Head of caudate nucleus (tissue), 42 donors: ENCODE data around the gene NTRK3.
A peak's percentile ranks its signal among the peaks of the same experiment; 100 is the strongest.

Experiments
- DNase-seq, 42 donors: peaks; one replicate each; pipeline versions ENCODE4 v3.0.0 to v3.0.0-alpha.2; 2020 to 2021; ENCODE audit warnings: mixed read lengths in 7 of 42
- intact Hi-C: fragments of 100-400 bp; cut with DNase I; formaldehyde crosslinking; loops from one replicate; pipeline ENCODE4 v1.15.0; 2022

Gene NTRK3

DNA sequence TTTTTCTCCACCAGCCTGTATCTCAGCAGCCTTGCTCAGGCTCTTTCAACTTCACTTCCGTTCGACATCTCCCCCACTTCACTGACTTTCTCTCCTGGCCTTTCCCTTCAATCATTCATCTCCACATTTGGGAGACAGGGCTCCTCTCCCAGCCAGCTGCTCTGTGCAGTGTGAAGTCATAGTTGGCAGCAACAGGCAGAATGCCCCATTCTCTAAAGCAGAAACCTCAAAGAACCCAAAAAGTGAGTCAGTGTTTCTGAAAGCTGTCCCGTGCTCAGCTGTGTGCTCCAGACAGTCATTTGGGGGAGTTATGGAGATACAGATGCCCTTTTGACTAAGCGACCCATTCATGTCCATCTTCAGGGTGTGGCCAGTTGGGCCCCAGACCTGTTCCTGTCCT, 54.3 kb downstream of the NTRK3 start:
- intact Hi-C loops = no loop called here
- DNase-seq = peak in 5 of 42 donors; percentile 16 to 59 (median 25)

DNA sequence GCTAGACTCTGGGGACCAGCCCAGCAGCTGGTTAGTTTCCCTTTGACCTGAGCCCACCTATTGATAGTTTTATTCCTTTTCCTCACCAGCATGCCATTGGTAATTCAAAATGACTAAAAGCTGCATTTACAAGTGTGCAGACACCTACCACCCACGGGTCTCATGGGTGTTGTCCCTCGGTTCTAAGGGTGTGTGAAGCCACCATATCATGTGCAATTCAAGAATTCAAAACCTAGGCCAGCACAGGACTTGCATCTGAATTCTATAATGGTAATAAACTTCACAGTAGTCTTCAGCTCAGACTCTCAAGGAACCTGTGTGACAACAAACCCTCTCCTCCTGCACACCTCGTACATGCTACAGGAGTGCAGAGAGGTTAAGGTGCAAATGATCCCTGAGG, 55.3 kb downstream of the NTRK3 start:
- intact Hi-C loops = no loop called here
- no peak for DNase-seq

DNA sequence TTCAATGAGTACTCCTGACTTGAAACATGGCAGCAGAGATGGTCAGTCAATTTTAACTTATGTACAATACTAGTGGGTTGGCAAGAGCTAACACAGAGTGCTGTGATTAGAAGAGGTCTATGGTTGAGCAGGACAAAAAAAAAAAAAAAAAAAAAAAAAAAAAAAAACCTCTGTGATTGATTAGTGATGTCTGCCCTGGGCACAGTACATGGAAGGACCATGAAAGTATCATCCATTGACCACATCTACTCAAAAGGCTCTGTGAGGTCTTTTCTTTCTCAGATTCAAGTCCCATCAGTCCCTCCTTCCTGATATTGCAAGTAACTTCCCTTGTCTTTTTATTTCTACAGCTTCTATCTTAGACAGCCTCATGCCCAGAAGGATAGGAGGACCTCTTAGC, 59.6 kb downstream of the NTRK3 start:
- intact Hi-C loops = no loop called here
- no peak for DNase-seq

DNA sequence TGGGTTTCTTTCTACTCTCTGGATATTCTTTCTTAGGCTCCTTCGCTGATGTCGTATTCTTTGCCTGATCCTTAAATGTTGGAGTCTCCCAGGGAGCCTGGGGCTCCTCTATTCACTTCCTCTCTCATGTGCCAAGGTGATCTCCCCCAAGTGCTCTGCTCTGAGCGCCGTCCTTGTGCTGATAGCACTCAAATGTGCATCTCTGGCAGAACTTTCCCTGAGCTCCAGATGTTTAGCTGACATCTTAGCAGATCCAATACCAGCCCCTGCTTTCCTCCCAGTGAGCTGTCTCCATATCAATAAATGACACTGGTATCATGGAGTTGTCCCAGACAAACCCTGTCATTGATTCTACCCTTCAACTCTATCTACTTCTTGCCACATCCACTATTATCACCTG, 62.4 kb downstream of the NTRK3 start:
- DNase-seq = no peak
- intact Hi-C loops = no loop called here

DNA sequence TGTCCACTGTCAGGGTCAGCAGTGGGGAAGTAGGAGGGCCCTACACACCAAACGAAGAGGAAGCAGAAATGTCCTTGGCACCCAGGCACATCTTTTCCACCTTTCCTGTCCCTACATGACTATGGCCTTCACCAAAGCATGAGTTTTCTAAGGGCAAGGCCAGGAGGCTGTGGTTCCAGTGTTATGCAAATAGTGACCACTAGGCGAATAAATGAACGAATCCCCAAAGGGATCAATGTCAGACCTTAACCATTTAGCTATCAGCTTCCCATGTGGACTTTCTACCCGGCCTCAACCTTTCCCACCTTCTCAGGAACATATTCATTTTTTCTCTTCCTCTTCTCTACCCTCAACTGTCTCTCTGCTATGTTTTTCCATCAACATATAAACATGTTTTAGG, 63.1 kb downstream of the NTRK3 start:
- intact Hi-C loops = no loop called here
- DNase-seq = no peak

DNA sequence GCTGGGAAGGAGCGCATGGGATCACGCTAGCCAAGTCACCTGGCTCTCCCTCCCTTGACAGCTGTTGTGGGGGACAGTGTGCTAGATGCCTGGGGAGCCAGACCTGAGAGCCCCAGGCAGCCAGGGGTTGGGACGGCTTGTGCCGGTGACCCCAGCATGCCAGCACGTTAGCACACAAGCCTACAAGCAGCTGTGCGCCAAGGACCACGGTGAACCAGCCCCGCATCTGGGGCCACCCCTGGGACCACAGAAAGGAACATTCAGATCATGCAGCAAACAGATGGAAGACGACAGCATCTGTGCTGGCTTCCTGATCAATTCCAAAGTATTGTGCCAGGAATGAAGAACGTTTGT, 64.8 kb downstream of the NTRK3 start:
- no peak for DNase-seq
- intact Hi-C loops = no loop called here

DNA sequence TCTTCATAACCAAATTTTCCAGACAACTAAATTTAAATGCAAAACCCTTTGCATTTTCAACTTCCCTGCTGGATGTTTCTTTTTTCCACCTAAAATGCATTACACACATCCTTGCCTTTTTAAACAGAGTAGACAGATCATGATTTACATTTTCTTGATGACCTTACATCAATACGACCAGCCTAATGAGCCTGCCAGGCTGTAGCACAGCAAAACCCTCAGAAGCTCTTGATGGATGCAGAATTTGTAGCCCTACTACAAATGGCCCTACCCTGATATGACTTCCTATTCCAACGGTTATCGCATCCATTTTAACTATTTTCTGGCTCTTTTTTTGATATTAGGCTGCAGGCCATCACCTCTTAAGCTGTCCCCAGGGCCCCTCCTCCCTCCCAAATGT, 66.3 kb downstream of the NTRK3 start:
- no peak for DNase-seq
- intact Hi-C loops = no loop called here

DNA sequence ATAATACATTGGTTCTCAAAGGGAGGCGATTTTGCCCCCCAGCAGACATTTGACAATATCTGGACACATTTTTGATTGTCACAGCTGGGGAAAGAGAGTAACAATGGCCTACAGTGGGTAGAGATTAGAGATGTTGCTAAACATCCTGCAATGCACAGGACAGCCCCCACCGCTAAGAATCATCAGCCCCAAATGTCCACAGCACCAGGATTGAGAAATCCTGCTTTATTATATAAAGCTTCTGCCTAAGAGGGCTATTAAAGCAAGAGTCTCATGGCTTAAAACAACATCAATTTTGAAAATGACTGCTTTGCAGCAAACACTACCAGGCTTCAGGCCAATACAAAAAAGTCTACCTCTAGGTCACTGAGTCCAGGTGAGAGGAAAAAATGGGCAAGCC, 68.2 kb downstream of the NTRK3 start:
- DNase-seq = no peak

DNA sequence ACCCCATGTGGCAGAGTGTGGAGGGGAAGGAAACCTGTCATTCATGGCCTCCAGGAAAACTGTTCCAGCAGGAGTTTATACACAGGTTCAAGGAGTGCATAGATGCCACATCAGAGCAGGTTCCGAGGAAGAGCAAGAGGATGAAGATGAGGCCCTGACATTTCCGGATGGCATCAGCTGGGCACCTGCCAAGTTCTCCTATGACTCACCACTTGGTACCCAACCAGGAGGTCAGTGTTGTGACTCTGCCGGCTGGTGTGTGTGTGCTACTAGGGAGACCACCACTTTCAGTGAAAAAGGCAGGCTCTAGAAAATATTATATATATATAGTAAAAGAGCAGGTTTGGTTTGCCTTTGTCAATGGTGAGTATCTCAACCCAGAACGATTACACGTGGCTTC, 69.3 kb downstream of the NTRK3 start:
- intact Hi-C loops = no loop called here

More for the DNA sequence above, 68.2 kb downstream of the NTRK3 start:
- intact Hi-C loops = no loop called here

DNA sequence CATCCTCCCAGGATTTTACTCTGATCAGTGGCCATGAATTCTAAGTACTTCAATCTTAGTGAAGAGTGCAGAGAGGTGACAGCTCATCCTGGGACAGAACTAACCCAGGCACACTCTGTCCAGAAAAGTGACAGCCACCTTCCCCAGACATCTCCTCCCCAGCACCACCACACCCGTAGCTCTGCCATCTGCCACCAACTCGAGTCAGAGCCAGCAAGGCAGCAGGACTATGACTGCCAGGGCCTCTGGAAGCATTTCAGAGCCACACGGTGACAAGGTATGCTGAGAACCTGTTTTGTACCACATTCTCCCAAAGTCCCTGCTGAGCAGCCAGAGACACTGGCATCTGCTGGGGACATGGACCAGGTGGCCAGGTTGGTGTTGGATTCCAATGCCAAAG, 71.0 kb downstream of the NTRK3 start:
- no peak for DNase-seq
- intact Hi-C loops = no loop called here

More for the DNA sequence above, 69.3 kb downstream of the NTRK3 start:
- peak in 23 of 42 donors; percentile 13 to 80 (median 40) for DNase-seq

DNA sequence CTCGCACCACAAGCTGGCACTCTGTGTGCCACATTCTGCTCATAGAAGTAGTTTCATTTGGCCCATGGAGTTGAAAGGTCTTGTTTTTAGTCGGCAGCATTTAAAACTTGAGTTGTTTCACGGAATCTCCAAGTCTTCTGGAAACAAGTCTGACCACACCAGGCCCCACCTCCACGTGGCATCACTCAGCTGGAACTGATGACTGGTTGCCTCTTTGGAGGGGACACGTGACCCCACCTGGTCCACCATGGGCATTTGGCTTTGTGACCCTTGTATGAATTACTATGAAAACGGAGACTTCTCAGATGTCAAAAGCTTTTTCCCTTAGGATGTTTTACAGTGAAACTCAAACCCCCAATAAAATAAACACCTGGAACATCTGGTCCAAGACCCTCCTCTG, 74.9 kb downstream of the NTRK3 start:
- DNase-seq = no peak
- intact Hi-C loops = no loop called here

DNA sequence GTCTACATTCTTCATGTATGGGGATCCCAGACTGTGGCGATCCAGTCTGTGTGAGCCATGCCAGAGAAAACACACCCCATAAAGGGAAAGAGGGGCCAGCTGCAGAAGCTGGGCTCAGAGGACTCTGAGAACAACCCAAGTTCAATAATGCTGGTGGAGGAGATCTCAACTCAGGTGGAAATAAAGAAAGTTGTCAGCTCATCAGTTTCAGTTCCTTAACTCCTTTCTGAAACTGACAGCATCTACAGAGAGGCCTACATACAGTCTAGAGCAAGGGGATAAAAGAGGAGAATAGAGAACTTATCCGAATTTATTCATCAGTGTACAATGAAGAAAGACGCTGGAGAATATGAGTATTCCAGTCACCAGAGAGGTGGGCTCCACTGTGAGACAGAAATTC, 77.0 kb downstream of the NTRK3 start:
- intact Hi-C loops = no loop called here
- no peak for DNase-seq

DNA sequence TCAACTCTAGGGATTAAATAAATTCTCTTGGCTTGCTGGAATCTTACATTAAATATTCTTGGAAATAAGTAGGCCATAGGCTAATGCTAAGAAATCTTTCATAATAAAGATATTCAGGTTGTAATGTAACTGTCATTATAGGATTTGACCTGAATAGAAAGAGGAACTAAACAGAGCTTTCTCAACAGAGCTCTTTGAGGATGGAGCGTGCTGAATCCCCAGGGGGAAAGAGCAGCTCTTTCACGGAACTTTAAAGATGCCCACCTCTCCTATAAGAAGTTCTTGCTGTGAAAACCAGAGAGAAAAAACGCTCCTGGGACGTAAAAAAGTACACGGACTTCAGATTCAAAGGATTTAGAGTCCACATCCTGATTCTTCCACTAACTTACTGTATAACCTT, 77.9 kb downstream of the NTRK3 start:
- DNase-seq = no peak
- intact Hi-C loops = no loop called here

DNA sequence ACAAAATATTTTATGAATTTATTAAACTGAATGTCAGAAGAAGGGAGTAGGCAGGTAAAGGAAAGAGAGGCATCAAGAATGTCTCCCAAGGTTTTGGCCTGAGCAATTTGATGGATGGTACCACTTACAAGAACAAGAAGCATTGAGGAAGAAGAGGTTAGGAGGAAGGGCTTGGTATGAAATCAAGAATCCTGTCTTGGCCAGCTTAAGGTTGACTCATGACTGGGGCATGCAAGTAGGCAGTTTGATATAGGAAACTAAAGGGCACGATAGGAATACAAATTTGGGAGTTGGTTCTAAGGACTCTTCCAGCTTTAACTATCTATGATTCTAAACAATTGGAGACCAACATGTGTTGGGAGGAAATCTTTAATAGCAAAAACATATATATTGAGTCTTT, 79.1 kb downstream of the NTRK3 start:
- intact Hi-C loops = no loop called here
- no peak for DNase-seq

DNA sequence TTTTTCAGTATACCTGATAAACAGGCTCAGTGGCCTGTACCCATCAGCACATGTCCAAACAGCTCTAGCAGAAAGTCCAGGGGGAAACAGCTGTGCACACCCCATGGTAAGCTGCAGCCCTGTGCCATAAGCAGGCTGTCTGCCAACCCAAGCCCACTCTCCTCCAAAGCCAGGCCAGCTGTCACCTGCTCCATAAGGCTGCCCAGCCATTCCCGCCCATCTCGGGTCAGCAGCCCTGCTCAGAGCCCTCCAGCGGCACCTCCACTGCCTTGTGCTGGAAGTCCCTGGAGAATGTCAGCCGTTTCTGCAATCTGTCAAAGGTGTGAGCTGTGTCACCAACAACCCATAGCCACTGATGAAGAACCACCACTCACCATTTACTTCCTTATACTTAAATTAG, 82.0 kb downstream of the NTRK3 start:
- intact Hi-C loops = no loop called here

DNA sequence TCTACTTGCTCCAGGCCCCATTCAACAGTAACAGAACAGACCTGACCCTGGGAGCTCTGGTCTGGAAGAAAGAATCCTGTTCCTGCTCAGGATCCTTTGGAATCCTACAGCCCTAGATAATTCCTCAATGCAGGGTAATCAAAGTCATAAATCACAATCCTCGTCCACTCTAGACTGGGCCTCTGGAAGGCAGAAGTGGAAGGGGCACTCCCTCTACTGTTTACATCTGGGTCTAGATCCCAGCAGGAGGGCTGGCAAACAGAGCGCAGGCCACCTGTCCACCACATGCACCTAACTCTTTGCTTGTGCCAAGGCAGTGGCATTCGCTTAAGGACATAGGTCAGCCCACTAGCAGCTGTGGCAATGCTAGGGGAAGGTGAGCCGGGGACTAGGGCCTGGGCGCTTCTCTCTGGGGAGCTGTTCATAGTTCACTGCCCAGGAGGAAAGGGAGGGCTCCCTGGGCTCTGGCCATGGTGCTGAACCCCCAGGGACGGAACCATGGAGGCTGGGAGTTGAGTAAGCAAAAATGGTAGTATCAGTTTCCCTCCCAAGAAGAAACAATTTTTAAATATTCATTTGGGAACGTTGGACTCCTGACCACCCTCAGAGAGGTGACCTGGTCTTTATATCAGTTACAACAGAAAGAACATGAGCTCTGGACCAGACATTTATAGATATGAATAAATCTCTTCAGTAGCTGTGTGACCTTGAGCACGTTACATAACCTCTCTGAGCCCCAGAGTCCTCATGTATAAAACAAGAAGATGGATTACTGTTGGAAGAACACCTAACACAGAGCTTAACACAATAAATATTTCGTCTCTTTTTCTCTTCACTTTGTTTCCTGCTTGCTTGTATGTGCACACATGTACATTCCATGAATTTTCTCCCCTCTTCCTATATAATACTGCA, 90.2 kb downstream of the NTRK3 start:
- intact Hi-C loops = no loop called here
- no peak for DNase-seq

More for the DNA sequence above, 82.0 kb downstream of the NTRK3 start:
- DNase-seq = no peak

DNA sequence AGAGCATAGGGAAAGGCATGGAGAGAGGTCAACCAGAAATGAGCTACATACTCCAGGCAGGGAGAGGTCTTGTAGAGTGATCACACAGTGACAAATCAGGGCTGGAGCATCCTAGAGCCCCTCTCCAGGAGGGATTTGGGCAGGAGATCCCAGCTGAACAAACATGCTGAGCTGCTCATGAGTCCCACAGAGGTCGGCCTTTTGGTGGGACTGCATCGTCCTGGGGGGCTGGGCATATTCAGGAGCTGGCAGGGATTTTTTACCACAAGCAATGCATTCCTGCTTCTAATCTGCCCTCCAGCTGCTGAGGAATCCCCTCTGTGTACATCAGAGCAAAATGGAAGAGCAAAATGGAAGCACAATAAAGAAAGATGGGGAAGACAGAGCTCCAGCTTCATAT, 94.9 kb downstream of the NTRK3 start:
- intact Hi-C loops = no loop called here
- no peak for DNase-seq

DNA sequence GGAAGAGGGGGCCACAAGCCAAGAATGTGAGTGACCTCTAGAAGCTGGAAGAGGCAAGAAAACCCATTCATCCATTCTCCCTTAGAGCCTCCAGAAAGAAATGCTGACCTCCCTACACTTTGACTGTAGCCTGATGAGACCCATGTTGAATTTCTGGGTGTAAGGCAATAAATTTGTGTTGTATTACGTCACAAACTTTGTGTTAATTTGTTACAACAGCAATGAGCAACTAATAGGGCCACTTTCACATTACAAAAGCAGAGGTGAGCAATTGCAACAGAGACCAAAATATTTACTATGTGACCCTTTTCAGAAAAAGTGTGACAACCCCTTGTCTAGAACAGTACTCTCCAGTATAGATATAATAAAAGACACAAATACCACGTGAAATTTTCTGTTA, 101.2 kb downstream of the NTRK3 start:
- DNase-seq = no peak
- intact Hi-C loops = no loop called here

DNA sequence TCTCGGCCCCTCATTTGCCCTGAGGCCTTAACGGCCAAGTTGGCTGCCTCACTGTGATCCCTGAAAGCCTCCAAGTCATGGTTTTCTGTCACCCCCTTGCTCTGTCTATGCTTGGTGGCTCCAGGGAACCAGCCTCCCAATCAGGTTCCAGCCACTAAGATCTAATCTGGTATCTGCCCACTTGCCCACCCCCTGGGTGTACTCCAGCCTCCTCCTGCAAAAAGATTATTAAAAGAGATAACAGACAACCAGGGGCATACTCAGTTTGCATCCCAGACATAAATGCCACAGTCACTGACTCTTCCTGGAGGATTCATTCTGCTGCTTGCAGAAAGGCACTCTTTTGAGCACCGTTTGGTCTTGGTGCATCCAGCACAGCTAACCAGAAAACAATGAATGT, 103.9 kb downstream of the NTRK3 start:
- intact Hi-C loops = no loop called here

DNA sequence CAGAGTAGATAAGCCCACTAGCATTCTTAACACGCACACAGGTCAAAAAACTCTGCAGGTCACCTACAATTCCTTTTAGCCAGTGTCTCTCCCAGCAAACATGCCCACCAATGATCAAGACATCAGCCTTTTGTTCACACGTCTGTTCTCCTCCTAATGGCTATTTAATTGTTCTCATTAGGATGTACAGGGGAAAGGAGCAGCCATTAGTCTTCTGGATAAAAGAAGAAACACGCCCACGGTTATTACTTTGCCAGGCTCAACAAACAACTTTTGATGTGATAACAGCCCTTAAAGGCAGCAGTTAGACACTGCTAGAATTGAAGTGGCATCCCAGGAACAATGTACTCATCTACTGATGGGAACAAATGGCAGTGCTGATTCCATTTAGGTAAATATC, 108.8 kb downstream of the NTRK3 start:
- intact Hi-C loops = no loop called here

More for the DNA sequence above, 103.9 kb downstream of the NTRK3 start:
- no peak for DNase-seq

DNA sequence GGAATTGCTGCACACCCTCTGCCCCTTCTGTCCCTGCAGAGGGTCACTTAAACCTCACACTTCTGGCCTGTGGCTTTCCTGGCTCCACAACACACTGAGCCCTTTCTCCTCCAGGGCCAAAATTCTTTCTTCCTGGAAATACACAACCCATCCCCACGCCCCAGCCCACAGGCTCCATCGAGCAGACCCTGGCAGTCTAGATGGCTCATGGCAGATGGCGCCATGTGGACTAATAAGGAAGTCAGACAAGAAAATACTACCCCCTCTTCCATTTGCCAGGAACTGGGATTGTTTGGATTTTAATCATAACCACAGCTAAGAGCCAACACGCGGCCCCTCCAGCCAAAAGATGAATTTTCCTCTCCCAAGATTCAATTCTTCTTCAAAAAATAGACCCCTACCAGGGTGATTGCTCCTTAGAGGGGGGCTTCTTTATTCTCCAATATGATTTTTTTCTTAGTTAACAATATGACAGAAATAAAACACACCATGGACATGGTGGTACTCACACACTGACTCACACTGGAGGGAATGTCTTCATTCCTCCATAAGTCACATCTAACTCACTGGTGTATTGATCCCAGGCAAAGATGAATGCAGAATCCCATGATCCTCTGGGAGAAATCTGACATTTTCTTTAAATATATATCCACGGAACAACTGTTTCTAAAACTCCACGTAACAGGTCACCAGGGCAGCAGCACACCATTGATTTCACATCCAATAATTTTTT, 111.5 kb downstream of the NTRK3 start:
- no peak for DNase-seq
- intact Hi-C loops = no loop called here

More for the DNA sequence above, 108.8 kb downstream of the NTRK3 start:
- DNase-seq = no peak
